WI38 (cell line): ENCODE measurements around the gene C2CD4A.

Source experiments
- H3K4me3 ChIP-seq: 2 replicates; pipeline ENCODE4 v1.5.1; 2011; ENCODE audit warnings: low read depth, mild to moderate bottlenecking, control low read depth, low read length
- TF ChIP-seq, protein P1 (sequence below): IDR thresholded peaks from 2 replicates; pipeline ENCODE4 v1.5.1; 2012; ENCODE audit warnings: low read depth, mild to moderate bottlenecking, control low read depth, low read length

The C2CD4A gene, protein sequence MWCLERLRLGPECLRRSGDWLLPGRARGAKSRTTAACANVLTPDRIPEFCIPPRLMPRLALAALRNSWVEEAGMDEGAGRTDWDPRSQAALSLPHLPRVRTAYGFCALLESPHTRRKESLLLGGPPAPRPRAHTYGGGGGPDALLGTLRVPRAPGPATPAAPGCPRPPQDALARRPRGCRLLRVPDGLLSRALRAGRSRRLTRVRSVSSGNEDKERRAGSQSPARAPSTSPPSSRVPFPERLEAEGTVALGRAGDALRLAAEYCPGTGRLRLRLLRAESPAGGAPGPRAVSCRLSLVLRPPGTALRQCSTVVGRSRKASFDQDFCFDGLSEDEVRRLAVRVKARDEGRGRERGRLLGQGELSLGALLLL

DNA sequence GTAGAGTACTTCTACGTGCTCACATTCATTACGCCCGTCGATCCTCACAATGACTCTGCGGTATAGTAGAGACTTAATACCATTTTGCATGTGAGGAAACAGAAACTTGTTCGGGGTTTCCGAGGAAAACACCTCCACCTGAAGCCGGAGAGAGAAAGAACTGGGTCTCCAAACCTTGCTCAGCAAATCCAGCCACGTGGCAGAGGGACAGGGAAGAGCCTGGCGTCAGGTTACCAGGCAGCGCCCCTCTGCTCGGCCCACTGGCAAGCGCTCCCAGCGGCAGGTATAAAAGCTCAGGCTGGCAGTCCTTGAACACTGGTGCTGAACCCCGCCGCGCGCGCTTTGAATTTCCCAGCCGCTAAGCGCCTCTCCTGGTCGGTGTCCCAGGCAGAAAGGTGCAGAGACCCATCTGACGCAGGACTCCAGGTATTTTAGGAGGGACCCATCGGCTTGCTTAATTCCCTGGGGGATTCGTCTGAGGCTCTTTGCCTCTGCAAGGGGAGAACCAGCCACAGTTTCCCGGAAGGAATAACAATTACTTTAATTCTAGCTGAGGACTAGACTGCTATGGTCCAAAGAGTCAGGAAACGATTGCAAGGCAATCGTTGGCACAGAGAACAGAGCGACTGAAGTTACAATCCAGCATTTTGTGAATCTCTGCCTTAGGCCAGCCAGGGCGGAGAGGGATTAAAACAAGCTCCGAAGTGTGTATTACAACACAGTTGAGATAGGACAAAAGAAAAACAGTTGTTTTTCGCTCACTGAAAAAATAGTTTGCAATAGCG is at the start of gene C2CD4A:
C2CD4A (plus strand) TSS at position 315 of the 785 bp plus-strand sequence. CDS start 637 bp downstream, outside the sequence.
- peak within 1 kb of the TSS; percentile 32 for H3K4me3 ChIP-seq
- TF ChIP-seq, protein P1, sequence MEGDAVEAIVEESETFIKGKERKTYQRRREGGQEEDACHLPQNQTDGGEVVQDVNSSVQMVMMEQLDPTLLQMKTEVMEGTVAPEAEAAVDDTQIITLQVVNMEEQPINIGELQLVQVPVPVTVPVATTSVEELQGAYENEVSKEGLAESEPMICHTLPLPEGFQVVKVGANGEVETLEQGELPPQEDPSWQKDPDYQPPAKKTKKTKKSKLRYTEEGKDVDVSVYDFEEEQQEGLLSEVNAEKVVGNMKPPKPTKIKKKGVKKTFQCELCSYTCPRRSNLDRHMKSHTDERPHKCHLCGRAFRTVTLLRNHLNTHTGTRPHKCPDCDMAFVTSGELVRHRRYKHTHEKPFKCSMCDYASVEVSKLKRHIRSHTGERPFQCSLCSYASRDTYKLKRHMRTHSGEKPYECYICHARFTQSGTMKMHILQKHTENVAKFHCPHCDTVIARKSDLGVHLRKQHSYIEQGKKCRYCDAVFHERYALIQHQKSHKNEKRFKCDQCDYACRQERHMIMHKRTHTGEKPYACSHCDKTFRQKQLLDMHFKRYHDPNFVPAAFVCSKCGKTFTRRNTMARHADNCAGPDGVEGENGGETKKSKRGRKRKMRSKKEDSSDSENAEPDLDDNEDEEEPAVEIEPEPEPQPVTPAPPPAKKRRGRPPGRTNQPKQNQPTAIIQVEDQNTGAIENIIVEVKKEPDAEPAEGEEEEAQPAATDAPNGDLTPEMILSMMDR = no peak

DNA sequence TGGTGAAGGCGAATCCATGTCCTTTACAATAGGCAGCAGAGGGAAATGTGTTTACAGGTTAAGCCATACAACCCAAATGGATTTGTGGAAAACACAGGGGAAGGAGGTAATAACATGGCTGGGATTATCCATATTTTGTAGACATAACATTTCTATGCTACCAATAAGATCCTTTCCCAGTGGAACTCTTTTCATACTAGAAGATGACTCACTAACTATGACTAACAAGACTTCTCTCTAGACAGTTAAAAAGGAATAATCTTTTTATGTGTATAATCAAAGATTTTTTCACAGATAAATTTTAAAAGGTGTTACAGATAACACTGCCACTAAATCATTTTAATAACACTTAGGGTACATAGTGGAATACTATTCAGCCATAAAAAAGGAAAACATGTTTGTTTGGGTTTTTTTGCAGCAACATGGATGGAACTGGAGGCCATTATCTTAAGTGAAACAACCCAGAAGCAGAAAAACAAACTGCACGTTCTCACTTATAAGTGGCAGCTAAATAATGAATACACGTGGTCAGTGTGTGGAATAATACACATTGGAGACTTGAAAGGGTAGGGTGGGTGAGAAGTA is 46.1 kb upstream of the C2CD4A start:
- no peak overlapping the region for H3K4me3 ChIP-seq
- TF ChIP-seq, protein P1 = no peak

DNA sequence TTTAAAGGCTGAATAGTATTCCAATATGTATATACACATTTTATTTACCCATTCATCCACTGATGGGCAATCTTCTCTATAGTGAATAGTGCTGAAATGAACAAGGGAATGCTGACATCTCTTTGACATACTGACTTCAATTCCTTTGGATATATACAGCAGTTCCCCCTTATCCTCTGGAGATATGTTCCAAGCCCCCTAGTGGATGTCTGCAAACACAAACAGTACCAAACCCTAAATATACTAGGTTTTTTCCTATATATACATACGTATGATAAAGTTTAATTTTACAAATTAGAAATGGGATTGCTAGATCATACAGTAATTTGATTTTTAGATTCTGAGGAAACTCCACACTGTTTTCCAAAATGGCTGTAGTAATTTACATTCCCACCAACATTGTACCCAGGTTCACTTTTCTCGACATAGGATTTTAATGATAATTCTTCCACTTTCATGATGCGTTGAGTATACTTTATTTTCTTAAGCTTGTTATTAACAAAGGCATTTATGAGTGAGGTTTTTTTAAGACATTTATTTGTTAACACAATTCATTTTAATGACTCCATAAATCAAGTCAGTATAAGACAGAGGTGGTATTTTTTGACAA is 44.7 kb upstream of the C2CD4A start:
- H3K4me3 ChIP-seq = no peak overlapping the region
- TF ChIP-seq, protein P1 = no peak

DNA sequence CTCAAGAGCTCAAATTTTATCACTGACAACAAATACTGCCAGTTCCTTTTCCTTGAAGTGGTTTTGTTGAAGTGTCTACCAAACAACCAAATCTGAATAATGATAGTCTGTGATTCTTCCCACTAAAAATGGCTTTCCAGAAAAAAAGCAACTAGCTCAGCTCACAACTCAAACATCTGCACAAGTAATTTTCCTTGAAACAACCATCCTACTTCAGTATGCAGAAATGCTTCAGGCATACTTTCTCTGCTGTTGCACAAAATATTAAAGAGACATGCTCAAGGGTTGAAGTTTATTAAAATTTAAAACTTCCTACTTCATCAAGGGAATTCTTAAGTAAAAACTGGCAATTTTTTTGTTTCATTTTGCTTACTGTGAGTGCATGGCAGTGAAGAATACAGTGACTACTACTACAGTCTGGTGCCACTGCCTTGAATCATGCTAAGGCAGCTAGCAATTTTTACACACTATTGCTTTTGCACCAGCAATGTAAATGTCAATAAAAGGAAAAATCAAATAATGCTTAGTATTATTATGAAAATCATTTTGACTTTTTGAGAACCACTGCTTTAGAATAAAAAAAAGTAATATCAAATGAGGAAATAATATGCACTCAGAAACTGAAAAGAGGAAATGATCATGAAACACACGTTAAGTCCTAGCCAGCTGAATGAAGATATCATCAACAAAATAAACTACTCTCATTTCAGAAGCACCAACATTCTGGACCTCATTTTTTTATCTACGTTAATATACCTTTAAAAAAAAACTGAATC is 40.1 kb upstream of the C2CD4A start:
- TF ChIP-seq, protein P1 = no peak
- H3K4me3 ChIP-seq = no peak overlapping the region

DNA sequence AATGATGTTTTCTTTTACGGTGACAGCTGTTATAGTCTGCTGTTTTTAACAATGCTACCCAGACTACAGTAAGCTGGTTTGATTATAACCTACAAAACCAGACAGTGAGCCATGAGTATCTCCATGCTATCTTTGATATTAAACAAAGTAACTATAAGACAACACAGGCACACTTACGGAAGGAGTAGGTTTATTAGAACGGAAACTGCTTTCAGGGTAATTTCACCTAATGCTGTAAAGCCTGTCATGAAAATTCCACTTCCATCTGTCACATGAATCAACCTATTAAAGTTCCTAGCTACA is 39.6 kb upstream of the C2CD4A start:
- H3K4me3 ChIP-seq = no peak overlapping the region
- TF ChIP-seq, protein P1 = no peak

DNA sequence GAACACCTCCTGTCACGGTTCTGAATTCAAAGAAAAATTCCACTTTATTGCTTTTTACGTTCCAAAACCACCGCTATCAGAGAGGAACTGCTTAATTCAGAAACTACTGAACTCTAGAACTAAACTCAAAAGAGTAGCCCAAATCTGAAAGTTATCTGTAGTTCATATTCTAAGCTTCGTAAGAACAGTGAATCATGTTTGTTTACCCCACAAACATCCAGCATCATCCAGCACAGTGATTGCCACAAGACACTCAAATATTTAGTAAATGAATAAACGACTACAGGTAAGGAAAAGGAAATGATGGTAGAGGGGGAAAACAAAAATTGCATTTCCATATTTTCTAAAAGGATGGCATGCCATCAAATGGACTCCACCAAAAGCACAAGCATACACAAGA is 38.9 kb upstream of the C2CD4A start:
- H3K4me3 ChIP-seq = no peak overlapping the region
- TF ChIP-seq, protein P1 = no peak
